CMK (cell line): ENCODE measurements around the gene TMEM217.
"Not testable (repeated sequence)": the region's sequence is repeated elsewhere in the genome, so short reads cannot be mapped to it uniquely, and the experiment has no call there.

Source experiments
- DNase-seq: peaks from one replicate; pipeline ENCODE4 v3.0.0-alpha.2; 2010; ENCODE audit warnings: low read depth

TMEM217 gene

GRCh38 chr6:37218061-37218460 lies 39.9 kb downstream of the TMEM217 start:
- no peak for DNase-seq

- DNase-seq: no peak
Observed at GRCh38 chr6:37212268-37212667, 45.7 kb downstream of the TMEM217 start.

- no peak for DNase-seq
Observed at GRCh38 chr6:37210313-37210968, 47.5 kb downstream of the TMEM217 start.

- no peak for DNase-seq
Observed at GRCh38 chr6:37209461-37210205, 48.3 kb downstream of the TMEM217 start.

GRCh38 chr6:37208793-37209192 lies 49.2 kb downstream of the TMEM217 start:
- no peak for DNase-seq

- DNase-seq: peak; percentile 85
Observed at GRCh38 chr6:37207903-37208456, 50.0 kb downstream of the TMEM217 start.

- DNase-seq: no peak
Observed at GRCh38 chr6:37206622-37207021, 51.3 kb downstream of the TMEM217 start.

- no peak for DNase-seq
Observed at GRCh38 chr6:37205997-37206340, 52.0 kb downstream of the TMEM217 start.

- no peak for DNase-seq
Observed at GRCh38 chr6:37205175-37205996, 52.6 kb downstream of the TMEM217 start.

GRCh38 chr6:37204014-37204751 lies 53.8 kb downstream of the TMEM217 start:
- DNase-seq: no peak

- DNase-seq: no peak
Observed at GRCh38 chr6:37202788-37203491, 55.0 kb downstream of the TMEM217 start.

GRCh38 chr6:37201726-37202125 lies 56.2 kb downstream of the TMEM217 start:
- DNase-seq: no peak

GRCh38 chr6:37200085-37200484 lies 57.9 kb downstream of the TMEM217 start:
- no peak for DNase-seq

GRCh38 chr6:37196451-37196850 lies 61.5 kb downstream of the TMEM217 start:
- DNase-seq: not testable (repeated sequence)

GRCh38 chr6:37194886-37195285 lies 63.1 kb downstream of the TMEM217 start:
- DNase-seq: not testable (repeated sequence)

- no peak for DNase-seq
Observed at GRCh38 chr6:37192666-37193065, 65.3 kb downstream of the TMEM217 start.

- DNase-seq: no peak
Observed at GRCh38 chr6:37190159-37190535, 67.8 kb downstream of the TMEM217 start.

GRCh38 chr6:37188962-37189510 lies 68.9 kb downstream of the TMEM217 start:
- no peak for DNase-seq

GRCh38 chr6:37187321-37188022 lies 70.5 kb downstream of the TMEM217 start:
- DNase-seq: no peak
